SU-DHL-6 (cell line): ENCODE results near the gene GSTA3.

Source experiments
- EZH2phosphoT487 ChIP-seq: fragments of 200-600 bp; sonication (generic), shearing (Covaris generic); conservative IDR thresholded peaks from 2 replicates; pipeline ENCODE4 v1.6.1; 2018; ENCODE audit warnings: mild to moderate bottlenecking, antibody characterized with exemption, low read length, moderate library complexity, mixed read lengths
- TF ChIP-seq, protein P1 (sequence below): fragments of 200-600 bp; sonication (generic); IDR thresholded peaks from one replicate; pipeline ENCODE4 v1.5.1; 2017; ENCODE audit warnings: antibody characterized with exemption, mild to moderate bottlenecking, low read length, moderate library complexity; ENCODE audit not compliant: insufficient read depth, poor library complexity, severe bottlenecking

DNA sequence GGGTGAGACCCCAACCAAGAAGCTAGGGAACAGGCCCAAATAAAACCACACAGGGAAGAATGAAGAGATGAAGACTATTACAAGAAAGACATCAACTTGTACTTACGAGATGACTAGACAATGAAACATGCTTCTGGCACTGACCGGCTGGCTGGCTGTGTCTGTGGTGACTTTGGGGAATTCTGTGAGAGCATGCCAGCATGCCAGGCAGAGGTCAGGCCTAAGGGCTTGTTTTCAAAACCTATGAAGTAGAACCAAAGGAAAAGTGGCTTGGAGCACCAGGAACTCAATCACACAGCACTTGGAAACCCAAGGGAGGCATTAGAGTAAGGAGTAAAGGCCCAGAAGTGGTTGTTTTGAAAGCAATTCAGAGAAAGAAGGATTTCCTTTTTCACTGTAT, 28.4 kb upstream of the GSTA3 start:
- TF ChIP-seq, protein P1, sequence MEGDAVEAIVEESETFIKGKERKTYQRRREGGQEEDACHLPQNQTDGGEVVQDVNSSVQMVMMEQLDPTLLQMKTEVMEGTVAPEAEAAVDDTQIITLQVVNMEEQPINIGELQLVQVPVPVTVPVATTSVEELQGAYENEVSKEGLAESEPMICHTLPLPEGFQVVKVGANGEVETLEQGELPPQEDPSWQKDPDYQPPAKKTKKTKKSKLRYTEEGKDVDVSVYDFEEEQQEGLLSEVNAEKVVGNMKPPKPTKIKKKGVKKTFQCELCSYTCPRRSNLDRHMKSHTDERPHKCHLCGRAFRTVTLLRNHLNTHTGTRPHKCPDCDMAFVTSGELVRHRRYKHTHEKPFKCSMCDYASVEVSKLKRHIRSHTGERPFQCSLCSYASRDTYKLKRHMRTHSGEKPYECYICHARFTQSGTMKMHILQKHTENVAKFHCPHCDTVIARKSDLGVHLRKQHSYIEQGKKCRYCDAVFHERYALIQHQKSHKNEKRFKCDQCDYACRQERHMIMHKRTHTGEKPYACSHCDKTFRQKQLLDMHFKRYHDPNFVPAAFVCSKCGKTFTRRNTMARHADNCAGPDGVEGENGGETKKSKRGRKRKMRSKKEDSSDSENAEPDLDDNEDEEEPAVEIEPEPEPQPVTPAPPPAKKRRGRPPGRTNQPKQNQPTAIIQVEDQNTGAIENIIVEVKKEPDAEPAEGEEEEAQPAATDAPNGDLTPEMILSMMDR, result no peak
- no peak for TF ChIP-seq EZH2phosphoT487
